NK-92 (cell line): ENCODE data around the gene ZMIZ1.

Experiments
- DNase-seq: peaks from one replicate; lab custom pipeline; 2025; ENCODE audit not compliant: unreplicated experiment; lab: John Stamatoyannopoulos, UW

Gene ZMIZ1

GRCh38 chr10:79224263-79224949 is 155.6 kb downstream of the ZMIZ1 start:
- DNase-seq = no peak

- no peak for DNase-seq
Observed at GRCh38 chr10:79224992-79225391, 156.2 kb downstream of the ZMIZ1 start.

GRCh38 chr10:79226391-79227245 is 157.9 kb downstream of the ZMIZ1 start:
- no peak for DNase-seq

- no peak for DNase-seq
Observed at GRCh38 chr10:79229071-79229541, 160.3 kb downstream of the ZMIZ1 start.

GRCh38 chr10:79229830-79230327 is 161.1 kb downstream of the ZMIZ1 start:
- no peak for DNase-seq

GRCh38 chr10:79230328-79230830 is 161.6 kb downstream of the ZMIZ1 start:
- no peak for DNase-seq

GRCh38 chr10:79230850-79231249 is 162.1 kb downstream of the ZMIZ1 start:
- no peak for DNase-seq

GRCh38 chr10:79231908-79232307 is 163.1 kb downstream of the ZMIZ1 start:
- DNase-seq = no peak

GRCh38 chr10:79232864-79233263 is 164.1 kb downstream of the ZMIZ1 start:
- no peak for DNase-seq

GRCh38 chr10:79234391-79235315 is 165.9 kb downstream of the ZMIZ1 start:
- no peak for DNase-seq

- DNase-seq = no peak
Observed at GRCh38 chr10:79235765-79236432, 167.1 kb downstream of the ZMIZ1 start.

GRCh38 chr10:79236433-79236765 is 167.6 kb downstream of the ZMIZ1 start:
- no peak for DNase-seq

GRCh38 chr10:79237454-79238157 is 168.8 kb downstream of the ZMIZ1 start:
- DNase-seq = no peak

GRCh38 chr10:79238158-79238520 is 169.4 kb downstream of the ZMIZ1 start:
- DNase-seq = no peak

- DNase-seq = no peak
Observed at GRCh38 chr10:79238606-79239005, 169.8 kb downstream of the ZMIZ1 start.

- no peak for DNase-seq
Observed at GRCh38 chr10:79239275-79239779, 170.6 kb downstream of the ZMIZ1 start.

GRCh38 chr10:79239924-79240581 is 171.3 kb downstream of the ZMIZ1 start:
- no peak for DNase-seq

GRCh38 chr10:79241629-79241989 is 172.8 kb downstream of the ZMIZ1 start:
- no peak for DNase-seq

- DNase-seq = no peak
Observed at GRCh38 chr10:79241990-79242619, 173.3 kb downstream of the ZMIZ1 start.
